Islet of Langerhans (tissue), 1 donor: ENCODE data around the gene NSMCE1.
"Not testable (repeated sequence)": the region's sequence is repeated elsewhere in the genome, so short reads cannot be mapped to it uniquely, and the experiment has no call there.

Experiments used
- FAIRE-seq: peaks from one replicate; lab custom pipeline; 2011; peaks lifted over from hg19 to GRCh38; lab: Jason Lieb, UNC

NSMCE1 gene

DNA sequence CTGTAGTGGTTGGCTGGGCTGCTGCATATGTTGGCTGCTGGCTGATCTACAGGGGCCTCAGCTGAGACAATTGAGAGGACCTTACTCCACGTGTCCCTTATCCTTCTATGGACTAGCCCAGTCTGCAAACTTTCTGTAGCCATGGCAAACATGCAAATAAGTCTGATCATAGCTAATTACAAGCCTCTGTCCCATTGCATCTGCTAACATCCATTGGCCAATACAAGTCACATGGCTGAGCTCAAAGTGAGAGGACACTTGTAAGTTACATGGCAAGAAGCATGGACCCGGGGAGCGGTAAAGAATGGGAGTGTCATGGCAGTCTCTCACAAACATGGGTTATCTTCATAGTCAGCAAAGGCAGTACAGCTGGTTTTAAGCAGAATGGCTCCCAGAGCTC lies 33.6 kb upstream of the NSMCE1 start:
- FAIRE-seq, result no peak

DNA sequence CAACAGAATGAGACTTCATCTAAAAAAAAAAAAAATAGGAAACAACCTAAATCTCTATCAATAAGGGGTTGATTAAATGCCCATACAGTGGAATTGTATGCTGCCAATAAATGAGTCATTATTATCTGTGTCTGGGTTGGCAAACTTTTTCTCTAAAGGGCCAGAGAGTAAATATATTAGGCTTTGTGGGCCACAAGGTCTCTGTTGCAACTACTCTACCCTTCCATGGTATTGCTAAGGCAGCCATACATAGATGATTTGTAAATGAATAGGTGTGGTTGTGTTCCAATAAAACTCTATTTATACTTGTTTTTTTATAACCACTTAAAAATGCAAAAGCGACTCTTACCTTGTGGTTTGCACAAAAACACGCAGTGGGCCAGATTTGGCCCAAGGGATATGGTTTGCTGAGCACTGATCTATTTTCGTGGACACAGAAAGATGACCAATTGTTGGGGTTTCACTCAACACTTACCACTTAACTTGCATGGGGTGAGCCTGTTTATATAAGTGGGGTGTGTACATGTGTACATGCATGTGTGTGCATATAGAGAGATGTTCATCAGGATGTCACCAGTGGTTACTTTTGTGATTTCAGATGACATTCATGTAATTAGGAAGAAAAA lies 32.8 kb upstream of the NSMCE1 start:
- no peak for FAIRE-seq

DNA sequence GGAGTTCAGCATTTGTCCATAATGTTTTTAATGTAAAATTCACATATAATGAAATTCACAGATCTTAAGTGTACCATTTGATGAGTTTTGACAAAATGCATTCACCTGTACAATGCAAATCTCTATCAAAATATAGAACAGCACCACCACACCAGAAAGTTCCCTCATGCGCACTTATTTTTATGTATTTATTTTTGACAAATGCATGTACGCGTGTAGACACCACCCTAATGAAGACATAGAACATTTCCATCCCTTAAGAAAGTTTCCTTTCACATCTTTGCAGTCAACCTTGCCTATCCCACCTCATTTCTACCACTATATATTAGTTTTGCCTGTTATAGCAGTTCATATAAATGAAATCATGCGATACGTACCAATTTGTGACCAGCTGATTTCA lies 29.6 kb upstream of the NSMCE1 start:
- no peak for FAIRE-seq

DNA sequence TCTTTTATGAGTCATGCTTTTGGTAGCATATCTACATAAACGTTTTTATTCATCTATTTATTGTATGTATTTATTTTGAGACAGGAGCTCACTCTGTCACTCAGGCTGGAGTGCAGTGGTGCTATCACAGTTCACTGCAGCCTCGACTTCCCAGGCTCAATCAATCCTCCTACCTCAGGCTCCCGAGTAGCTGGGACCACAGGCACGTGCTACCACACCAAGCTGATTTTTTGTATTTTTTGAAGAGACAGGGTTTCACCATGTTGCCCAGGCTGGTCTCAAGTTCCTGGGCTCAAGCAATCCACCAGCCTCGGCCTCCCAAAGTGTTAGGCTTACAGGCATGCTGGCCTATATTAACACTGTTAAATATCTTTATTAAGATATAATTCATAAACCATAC lies 24.8 kb upstream of the NSMCE1 start:
- no peak for FAIRE-seq

DNA sequence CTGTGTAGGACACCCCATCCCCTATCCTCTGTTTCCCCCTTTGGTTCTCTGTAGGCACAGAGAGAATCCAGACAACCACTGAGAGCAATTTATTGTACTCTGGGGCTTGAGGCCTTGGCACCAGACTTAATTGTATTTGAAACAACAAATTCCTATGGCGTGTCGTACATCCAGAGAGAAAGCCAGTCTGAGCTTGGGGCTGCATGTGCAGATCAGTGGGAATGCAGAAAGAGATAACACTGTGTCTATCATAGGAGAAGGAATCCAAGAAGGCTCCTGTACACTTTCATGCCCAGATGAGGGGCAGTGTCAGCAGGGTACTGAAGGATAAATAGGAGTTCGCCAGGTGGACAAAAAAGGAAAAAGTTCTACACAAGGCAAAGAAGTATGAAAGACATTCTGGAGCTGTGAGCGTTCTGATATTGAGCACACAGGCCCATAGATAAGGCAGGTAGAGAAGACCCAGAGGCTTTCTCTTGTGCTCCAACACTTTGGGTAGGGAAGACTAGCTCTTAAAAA lies 23.2 kb upstream of the NSMCE1 start:
- no peak for FAIRE-seq

DNA sequence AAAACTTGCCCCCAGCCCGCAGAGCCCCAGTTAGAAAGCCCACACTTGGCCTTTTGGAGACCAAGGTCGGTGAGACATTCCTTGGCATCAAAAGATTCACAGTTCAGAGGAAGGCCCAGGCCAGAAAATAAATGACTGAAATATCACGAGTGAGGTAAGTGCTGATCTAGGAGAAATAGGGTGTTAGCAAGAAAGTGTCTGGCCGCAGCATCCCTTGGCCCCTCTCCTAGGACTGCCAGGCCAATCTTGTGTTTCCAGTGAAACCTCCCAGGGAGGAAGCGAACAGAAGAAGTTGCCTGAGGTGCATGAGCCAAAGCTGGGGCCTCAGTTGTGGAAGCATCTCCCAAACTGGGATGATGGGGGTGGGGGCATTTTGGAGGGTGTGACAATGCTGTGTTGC lies 22.5 kb upstream of the NSMCE1 start:
- FAIRE-seq, result no peak

DNA sequence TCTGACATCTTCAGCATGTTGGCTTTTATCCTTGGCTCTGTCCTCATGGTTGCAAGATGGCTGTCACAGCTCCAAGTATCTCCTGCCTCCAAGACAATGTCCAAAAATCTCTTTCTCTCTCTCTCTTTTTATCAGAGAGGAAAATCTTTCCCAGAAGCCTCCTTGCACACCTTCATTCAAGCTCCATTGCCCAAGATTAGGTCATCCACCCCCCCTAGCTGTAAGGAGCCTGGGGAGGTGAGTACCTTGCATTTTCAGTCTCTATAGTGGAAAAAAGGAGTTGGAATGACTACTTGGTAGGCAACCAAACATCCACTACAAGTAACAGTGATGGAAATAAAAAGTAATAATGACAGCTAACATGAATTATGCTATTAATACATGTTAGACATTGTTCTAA lies 22.0 kb upstream of the NSMCE1 start:
- no peak for FAIRE-seq

DNA sequence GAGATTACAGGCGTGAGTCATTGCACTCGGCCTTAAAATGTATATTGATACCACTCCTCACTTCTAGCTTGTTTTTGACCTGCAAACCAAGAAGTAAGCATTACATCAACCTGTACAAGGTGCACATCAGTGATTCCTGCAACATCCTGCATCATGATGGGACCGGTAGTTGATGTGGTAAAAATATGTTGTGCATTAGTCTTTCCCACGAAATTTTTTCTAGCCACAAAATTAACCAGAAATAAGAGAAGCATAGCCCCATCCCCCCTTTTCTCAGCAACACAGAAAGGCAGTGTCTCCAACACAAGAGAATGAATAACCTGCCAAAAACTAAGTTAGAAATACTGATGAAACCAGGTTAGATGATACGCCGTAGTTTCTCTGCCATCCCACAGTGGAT lies 21.1 kb upstream of the NSMCE1 start:
- FAIRE-seq, result no peak

DNA sequence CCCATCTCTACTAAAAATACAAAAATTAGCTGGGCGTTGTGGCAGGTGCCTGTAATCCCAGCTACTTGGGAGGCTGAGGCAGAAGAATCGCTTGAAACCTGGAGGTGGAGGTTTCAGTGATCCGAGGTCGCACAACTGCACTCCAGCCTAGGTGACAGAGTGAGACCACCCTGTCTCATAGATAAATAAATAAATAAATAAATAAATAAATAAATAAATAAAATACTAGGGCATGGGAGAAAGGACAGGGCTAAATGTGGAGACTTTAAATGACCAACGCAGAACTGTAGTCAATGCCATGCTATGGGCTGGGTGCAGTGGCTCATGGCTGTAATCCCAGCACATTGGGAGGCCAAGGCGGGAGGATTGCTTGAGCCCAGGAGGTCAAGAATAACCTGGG lies 19.7 kb upstream of the NSMCE1 start:
- not testable (repeated sequence) for FAIRE-seq

DNA sequence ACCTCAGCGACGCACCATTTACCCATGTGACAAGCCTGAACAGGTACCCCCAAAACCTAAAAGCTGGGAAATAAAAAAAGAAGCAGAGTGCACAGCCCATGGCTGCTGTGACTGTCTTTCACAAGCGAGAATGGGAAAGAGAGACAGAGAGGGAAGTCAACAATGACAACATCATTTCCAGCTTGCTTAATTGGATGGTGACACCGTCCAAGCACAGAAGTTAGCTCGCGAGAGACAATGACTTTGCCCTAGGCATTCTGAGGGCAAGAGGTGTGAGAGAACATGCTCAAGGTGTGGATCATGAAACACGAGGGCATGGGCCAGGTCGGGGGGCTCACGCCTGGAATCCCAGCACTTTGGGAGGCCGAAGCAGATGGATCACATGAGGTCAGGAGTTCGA lies 19.3 kb upstream of the NSMCE1 start:
- no peak for FAIRE-seq

DNA sequence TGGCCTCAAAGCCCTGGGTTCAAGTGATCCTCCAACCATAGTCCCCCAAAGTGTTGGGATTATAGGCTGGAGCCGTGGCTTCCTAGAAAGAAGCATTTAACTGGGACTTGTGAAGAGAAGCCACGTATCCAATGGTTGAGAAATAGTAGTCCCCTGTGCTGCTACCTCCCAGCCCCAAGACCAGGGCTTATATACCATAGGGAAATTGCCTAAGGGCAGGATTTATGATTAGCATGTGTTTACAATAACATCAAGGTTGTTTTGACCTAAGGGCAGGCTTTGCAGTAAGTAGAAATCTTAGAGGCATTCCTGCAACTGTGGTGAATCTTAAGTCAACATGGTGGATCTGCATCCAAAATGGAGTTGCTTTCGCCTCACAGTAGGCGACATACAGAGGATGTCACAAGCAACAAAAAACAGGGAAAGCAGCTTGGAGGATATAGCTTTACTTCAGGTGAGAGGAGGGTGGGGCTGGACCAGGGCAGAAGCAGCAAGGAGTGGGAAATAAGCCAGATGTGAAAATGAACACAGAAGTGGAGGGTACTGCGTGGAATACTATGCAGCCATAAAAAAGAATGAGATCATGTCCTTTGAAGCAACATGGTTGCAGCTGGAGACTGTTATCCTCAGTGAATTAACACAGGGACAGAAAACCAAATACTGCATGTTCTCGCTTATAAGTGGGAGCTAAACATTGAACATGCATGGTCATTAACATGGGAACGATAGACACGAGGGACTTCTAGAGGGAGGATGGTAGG lies 18.7 kb upstream of the NSMCE1 start:
- no peak for FAIRE-seq

DNA sequence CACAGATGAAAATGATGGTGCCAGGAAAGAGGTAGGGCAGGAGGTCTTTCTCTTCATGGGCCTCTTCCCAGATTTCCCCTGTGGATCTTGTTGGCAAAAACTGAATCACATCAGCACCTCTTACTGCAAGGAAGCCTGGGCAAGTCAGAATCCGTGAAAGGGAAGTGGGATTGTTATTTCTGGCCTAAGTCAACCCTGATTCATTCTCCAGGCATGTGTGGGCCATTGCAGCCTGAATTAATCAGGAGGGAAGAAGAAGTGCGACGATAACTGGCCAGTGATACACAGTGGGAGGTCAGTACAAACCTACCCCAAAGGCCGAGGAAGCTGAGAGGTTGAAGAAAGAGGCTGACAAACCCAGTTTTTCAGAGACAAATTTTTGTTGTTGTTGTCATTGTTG lies 17.9 kb upstream of the NSMCE1 start:
- FAIRE-seq, result no peak

DNA sequence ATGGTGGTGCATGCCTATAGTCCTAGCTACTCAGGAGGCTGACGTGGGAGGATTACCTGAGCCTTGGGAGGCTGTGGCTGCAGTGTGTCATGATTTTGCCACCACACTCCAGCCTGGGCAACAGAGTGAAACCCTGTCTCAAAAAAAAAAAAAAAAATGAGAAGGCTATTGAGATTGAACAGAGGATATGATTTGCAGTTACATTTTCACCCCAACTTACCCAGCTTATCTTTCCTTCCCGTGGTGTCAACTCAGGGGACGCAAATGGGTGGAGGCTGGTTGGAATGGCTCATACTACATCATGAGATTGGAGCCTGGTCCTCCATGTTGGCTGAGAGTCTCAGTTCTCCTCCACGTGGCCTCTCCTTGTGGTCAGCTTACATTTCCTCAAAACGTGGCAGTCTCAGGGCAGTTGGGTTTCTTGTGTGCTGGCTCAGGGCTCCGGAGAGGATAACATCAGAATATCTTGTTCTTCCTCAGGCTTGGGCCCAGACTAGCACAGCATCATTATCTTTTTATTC lies 17.2 kb upstream of the NSMCE1 start:
- no peak for FAIRE-seq

DNA sequence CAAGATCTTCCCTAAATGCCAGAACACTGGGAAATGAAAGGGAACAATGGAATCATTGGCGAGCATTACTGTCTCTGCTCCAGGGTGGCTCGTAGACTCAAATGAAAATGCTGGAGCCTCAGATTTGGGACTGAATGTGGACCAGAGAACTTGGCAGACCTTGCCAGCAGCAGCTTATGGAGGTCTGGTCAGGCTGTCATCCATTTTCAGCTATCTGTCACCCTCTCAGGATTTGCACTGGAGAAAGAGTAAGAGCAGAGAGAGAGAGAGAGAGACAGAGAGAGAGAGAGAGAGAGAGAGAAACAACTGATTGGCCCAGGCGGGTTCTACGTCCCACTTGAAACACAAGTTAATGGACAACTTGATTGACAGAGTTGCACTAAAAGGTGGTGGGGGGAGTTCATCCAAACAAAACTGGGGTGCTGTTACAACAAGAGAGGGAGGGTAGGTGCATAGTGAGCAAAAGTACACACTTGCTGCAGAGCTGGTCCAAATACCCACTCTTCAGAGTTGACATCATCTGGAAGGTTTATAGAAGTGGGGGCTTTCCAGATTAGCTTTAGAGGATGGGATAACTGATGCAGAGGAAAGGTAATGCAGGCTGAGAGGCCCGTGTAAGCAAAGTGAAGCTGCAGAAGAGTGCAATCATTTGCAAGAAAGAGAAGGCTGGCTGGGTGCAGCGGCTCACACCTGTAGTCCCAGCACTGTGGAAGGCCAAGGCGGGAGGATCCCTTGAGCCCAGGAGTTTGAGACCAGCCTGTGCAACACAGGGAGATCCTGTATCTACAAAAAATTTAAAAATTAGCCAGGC lies 16.5 kb upstream of the NSMCE1 start:
- no peak for FAIRE-seq

DNA sequence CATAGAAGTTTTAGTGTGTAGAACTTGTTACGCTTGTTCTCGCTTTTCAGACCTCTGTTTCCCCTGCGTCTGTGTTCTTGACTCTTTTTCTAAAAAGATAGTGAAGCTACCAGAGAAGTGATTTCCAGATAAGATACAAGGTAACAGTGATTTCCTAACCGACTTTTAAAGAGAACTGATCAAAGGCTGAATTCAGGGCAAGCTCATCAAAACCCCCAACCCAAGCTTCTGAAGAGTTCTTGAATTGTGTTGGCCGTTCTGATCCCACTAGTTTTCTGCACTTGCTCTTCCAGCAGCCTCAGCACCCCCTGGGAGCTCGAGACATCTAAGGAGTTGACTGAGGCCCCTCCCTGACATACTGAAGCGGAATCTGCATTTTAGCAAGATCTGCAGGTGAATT lies 12.7 kb upstream of the NSMCE1 start:
- FAIRE-seq, result no peak

DNA sequence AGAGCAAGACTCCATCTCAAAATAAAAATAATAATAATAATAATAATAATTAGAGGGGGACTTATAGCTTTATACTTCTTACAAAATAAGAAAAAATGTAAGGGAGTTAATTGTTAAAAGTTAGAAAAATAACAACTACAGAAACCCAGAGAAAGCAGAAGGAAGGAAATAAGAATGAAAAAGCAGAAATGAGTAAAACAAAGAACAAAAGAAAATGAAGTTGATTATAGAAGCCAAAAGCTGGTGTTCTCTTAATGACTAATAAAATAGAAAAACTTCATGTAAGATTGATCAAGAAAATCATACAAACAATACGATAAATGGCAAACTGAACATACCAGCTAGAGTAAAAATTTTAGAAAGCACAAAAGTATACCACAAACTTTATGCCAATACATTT lies 6.8 kb upstream of the NSMCE1 start:
- no peak for FAIRE-seq

DNA sequence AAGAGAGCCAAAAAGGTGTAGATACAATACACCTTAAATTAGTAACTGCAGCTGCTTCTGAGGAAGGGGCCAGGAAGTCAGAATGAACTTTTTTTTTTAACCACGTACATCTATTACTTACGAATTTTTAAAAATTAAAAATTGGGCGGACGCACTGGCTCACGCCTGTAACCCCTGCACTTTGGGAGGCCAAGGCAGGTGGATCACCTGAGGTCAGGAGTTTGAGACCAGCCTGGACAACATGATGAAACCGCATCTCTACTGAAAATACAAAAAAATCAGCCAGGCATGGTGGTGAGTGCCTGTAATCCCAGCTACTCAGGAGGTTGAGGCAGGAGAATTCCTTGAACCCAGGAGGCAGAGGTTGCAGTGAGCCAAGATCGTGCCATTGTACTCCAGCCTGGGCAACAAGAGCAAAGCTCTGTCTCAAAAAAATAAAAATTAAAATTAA lies 5.9 kb upstream of the NSMCE1 start:
- FAIRE-seq, result not testable (repeated sequence)

DNA sequence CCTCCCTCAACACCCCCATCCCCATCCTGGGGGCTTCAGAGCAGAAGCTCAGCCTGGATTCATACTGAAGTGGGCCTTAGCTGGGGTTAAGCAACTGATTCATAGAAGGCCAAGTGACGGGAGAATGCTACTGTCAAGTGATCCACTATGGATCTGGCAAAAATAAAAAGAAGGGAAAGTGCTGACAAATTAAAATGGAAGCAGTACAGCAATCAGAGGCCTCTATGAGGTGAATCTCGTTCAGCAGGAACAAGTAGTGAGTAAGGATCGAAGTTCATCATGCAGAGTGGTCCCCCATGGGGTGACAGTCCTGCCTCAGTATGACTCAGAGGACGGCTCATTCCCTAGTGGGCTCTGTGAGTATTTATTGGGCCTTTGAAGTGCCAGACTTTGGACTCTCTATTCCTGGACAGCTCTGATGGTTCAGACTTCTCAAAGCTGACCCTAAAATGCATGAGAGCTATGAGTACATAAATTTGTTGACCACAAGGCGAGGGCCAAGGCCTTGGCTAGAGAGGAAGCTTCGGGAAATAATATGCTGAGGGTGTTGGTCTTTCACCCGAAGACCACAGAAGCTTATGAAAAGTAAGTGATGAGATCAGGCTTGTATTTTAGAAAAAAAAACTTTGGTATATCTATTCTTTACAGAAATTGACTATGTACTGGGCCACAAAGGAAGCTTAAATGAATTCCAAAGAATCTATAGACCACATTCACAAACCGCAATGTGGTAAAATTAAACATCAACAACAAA lies 5.3 kb upstream of the NSMCE1 start:
- no peak for FAIRE-seq

DNA sequence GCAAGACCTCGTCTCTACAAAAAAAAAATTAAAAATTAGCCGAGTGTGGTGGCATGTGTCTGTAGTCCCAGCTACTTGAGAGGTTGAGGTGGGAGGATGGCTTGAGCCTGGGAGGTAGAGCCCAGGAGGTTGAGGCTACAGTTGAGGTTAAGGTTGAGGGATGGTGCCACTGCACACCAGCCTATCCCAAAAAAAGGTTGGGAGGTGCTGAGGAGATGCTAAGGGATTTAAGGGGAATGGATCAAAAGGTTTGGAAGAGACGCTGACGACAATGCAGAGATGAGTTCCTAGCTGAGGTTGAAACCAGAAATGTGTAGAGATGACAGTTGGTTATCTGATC lies 4.7 kb upstream of the NSMCE1 start:
- FAIRE-seq, result no peak

DNA sequence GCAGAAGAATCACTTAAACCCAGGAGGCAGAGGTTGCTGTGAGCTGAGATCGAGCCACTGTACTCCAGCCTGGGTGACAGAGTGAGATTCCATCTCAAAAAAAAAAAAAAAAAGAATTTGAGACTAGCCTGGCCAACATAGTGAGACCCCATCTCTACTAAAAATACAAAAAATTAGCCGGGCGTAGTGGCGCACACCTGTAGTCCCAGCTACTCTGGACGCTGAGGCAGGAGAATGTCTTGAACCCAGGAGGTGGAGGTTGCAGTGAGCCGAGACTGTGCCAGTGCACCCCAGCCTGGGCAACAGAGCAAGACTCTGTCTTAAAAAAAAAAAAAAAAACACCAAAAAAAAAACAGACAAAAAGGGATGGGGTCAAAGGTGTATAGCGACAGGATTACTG lies 4.1 kb upstream of the NSMCE1 start:
- FAIRE-seq, result not testable (repeated sequence)

DNA sequence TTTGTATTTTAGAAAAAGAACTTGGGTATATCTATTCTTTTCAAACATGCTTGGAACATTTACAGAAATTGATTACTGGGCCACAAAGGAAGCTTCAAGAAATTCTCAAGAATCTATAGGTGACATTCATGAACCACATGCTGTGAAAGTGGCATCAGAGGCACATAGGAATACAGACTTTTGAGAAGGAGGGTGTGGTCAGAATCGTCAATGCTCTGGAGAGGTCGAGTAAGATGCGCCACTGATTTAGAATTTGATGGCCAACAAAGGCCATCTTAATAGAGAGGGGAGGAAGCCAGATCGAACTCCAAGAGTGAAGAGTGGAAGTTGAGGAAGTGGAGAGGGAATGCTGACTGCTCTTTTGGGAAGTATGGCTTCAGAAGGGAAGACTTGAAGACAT lies 3.5 kb upstream of the NSMCE1 start:
- FAIRE-seq, result no peak

DNA sequence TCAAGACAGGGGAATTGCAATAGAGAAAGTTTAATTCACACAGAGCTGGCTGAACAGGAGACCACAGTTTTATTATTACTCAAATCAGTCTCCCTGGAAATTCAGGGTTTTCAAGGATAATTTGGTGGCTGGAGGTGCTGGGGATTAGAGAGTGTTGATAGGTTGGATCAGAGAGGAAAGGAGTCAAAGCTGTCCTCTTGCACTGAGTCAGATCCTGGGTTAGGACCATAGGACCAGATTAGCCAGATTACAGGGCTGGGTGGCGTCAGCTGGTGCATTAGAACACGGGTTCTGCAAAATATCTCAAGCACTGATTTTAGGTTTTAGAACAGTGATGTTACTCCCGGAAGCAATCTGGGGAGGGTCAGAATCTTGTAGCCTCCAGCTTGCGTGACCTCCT lies 1.8 kb upstream of the NSMCE1 start:
- no peak for FAIRE-seq
